ENCODE data around the gene SLC34A3.
"Not testable (repeated sequence)": the region's sequence is repeated elsewhere in the genome, so short reads cannot be mapped to it uniquely, and the experiment has no call there.

- TF ChIP-seq GABPA (IDR thresholded peaks at IDR 0.05; ENCODE audit: low read depth); CTCF (IDR thresholded peaks at IDR 0.05; ENCODE audit: insufficient read depth, low read length); POLR2AphosphoS5 (IDR thresholded peaks at IDR 0.05; ENCODE audit: low read depth): not testable (repeated sequence)
Observed at GRCh38 chr9:137243266-137243625, 12.5 kb downstream of the SLC34A3 start.

Data from HL-60 (cell line).